Mesothelial cell of epicardium (in vitro differentiated cells): ENCODE results near the gene RALGPS1. TPM values are rescaled to one million over a fixed set of nuclear protein-coding genes. Genes with fewer than 3 reads are reported as not detected.

Experiments used
- DNase-seq, 2 experiments: peaks; one replicate each; pipeline ENCODE4 v3.0.0; 2021; ENCODE audit warnings: low spot score in 2 of 2; ENCODE audit not compliant: unreplicated experiment in 2 of 2
- H3K27ac Mint-ChIP-seq: 2 replicates; pipeline ENCODE4 v1.8.0; 2021; ENCODE audit warnings: mixed read lengths
- H3K27me3 Mint-ChIP-seq: 2 replicates; pipeline ENCODE4 v1.8.0; 2021; ENCODE audit warnings: low read depth, mixed read lengths
- H3K36me3 Mint-ChIP-seq: 2 replicates; pipeline ENCODE4 v1.8.0; 2021; ENCODE audit warnings: mixed read lengths
- H3K4me1 Mint-ChIP-seq: 2 replicates; pipeline ENCODE4 v1.8.0; 2021; ENCODE audit warnings: mixed read lengths
- H3K4me3 Mint-ChIP-seq: 2 replicates; pipeline ENCODE4 v1.8.0; 2021; ENCODE audit warnings: mild to moderate bottlenecking, moderate library complexity, mixed read lengths
- H3K9me3 Mint-ChIP-seq: 2 replicates; pipeline ENCODE4 v1.8.0; 2021; ENCODE audit warnings: mixed read lengths
- CTCF ChIP-seq: fragments of 200-600 bp; sonication (generic); IDR thresholded peaks from one replicate; pipeline ENCODE4 v1.5.0; 2021; ENCODE audit warnings: antibody characterized with exemption; ENCODE audit not compliant: unreplicated experiment
- total RNA-seq: library from RNA; stranded (reverse); gene quantifications from 3 replicates; pipeline ENCODE4 v1.2.1, GENCODE V29; 2021

Gene RALGPS1
- total RNA-seq, 1 donor from 2014 or later: 25.6 TPM

- H3K9me3 Mint-ChIP-seq: no peaks in the 10 kb centered on the region
Measured at GRCh38 chr9:126919193-126919592, 4.6 kb downstream of the RALGPS1 start.

DNA sequence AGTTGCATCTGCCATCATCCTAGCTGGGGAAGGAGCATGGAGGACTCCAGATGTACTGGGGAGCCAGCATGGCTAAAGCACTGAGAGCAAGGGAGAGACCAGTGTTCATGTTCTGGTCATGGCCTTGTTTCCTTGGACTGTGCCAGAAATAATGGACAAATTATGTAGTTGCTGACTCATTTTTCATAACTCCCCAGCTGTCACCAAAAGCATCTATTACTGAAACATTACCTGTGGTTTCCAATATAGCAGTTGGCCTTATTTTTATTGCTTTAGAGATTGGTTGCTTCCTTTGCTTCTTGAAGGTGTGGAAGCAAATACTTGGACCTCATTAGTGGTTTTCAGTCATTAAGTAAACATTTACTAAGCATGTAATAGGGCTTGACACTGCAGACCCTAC lies 11.3 kb downstream of the RALGPS1 start:
- Mint-ChIP-seq H3K4me3 (no peak overlapping the region), H3K27ac (no peak overlapping the region), H3K4me1 (no peaks in the 10 kb centered on the region), H3K9me3 (no peaks in the 10 kb centered on the region), H3K36me3 (peaks cover 2% of the 10 kb centered on the region), H3K27me3 (no peaks in the 10 kb centered on the region)
- no peak for TF ChIP-seq CTCF
- no peak for DNase-seq

More at GRCh38 chr9:126919193-126919592, 4.6 kb downstream of the RALGPS1 start:
- DNase-seq: no peak
- peaks cover 11% of the 10 kb centered on the region for H3K4me1 Mint-ChIP-seq
- no peaks in the 10 kb centered on the region for H3K36me3 Mint-ChIP-seq
- TF ChIP-seq CTCF: no peak
- no peak overlapping the region for H3K27ac Mint-ChIP-seq
- H3K27me3 Mint-ChIP-seq: peaks cover 10% of the 10 kb centered on the region
- no peak overlapping the region for H3K4me3 Mint-ChIP-seq

DNA sequence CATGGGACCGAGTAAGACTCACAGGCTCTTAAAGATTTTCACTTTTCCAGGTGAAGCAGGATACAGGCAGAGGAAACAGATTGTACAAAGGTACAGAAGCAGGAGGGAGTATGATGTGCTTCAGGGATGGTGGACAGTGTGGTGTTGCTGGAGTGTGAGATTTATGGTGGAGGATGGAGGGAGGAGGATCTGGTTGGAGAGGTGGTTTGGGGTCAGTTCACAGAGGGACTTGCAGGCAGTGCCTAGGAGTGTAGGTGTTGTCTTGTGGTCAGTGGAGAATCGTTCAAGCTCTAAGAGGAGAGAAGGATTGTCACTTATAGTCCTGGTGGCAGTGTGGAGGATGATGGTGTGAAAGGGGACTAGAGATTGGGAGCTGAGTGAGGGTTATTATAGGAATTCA lies 11.8 kb downstream of the RALGPS1 start:
- no peaks in the 10 kb centered on the region for H3K27me3 Mint-ChIP-seq
- no peak for TF ChIP-seq CTCF
- no peak overlapping the region for H3K27ac Mint-ChIP-seq
- H3K9me3 Mint-ChIP-seq: no peaks in the 10 kb centered on the region
- no peak overlapping the region for H3K4me3 Mint-ChIP-seq
- peaks cover 2% of the 10 kb centered on the region for H3K36me3 Mint-ChIP-seq
- no peak for DNase-seq
- no peaks in the 10 kb centered on the region for H3K4me1 Mint-ChIP-seq

- TF ChIP-seq CTCF: no peak
- H3K9me3 Mint-ChIP-seq: no peaks in the 10 kb centered on the region
- H3K4me3 Mint-ChIP-seq: no peak overlapping the region
- H3K27ac Mint-ChIP-seq: no peak overlapping the region
- H3K27me3 Mint-ChIP-seq: no peaks in the 10 kb centered on the region
- H3K36me3 Mint-ChIP-seq: peaks cover 2% of the 10 kb centered on the region
- H3K4me1 Mint-ChIP-seq: no peaks in the 10 kb centered on the region
- no peak for DNase-seq
Measured at GRCh38 chr9:126927419-126927818, 12.8 kb downstream of the RALGPS1 start.

DNA sequence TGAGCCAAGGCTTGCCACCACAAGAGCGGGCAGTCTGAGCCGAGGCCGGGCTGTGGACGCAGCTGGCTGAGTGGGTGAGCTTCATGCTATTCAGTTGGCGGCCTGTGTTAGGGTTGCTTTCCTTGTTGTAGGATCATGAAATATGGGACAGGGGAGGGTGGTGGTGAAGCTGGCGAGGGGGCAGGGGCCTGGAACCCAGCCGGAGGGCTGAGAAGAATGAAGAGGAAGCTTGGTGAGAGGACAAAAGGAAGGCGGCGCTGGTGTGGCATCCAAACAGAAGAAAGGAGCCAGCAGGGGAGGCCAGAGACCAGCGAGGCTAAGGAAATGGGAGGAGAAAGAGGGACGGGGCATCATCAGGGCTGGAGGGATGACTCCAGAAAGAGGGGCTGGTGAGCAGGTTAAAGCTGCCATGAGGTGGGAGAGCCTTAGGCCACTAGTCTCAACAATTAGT lies 18.3 kb downstream of the RALGPS1 start:
- Mint-ChIP-seq H3K27ac (no peak overlapping the region), H3K36me3 (peaks cover 2% of the 10 kb centered on the region)

More for the DNA sequence above, 18.3 kb downstream of the RALGPS1 start:
- DNase-seq: no peak
- TF ChIP-seq CTCF: no peak
- H3K4me1 Mint-ChIP-seq: no peaks in the 10 kb centered on the region
- H3K27me3 Mint-ChIP-seq: no peaks in the 10 kb centered on the region
- no peak overlapping the region for H3K4me3 Mint-ChIP-seq
- H3K9me3 Mint-ChIP-seq: no peaks in the 10 kb centered on the region
